CD4-positive, alpha-beta memory T cell (primary cell): ENCODE results near the gene AGBL4. TPM values are rescaled to one million over a fixed set of nuclear protein-coding genes. Genes with fewer than 3 reads are reported as not detected.

ENCODE experiments used
- CTCF ChIA-PET: fragments of 350-600 bp; sonication (Branson Sonifier 250); formaldehyde crosslinking; loops from one replicate; lab custom pipeline; 2021; ENCODE audit warnings: inconsistent platforms; ENCODE audit not compliant: partially characterized antibody; lab: Charles Lee
- POLR2A ChIA-PET: fragments of 350-600 bp; sonication (Branson Sonifier 250); formaldehyde crosslinking; loops from one replicate; lab custom pipeline; 2021; ENCODE audit not compliant: partially characterized antibody; lab: Charles Lee
- DNase-seq, 5 donors: peaks; one replicate each; pipeline versions ENCODE4 v3.0.0 to v3.0.0-alpha.2; 2020 to 2022; ENCODE audit warnings: mixed read lengths in 1 of 5
- H3K27ac ChIP-seq: one replicate; pipeline ENCODE4 v1.7.0; 2013; ENCODE audit warnings: low read depth, low read length
- H3K27me3 ChIP-seq: 2 replicates; pipeline ENCODE4 v1.7.0; 2013; ENCODE audit warnings: mild to moderate bottlenecking, low read length, moderate library complexity; ENCODE audit not compliant: insufficient read depth
- H3K36me3 ChIP-seq: 2 replicates; pipeline ENCODE4 v1.7.0; 2013; ENCODE audit warnings: mild to moderate bottlenecking, low read length, moderate library complexity; ENCODE audit not compliant: insufficient read depth
- H3K4me1 ChIP-seq: 2 replicates; pipeline ENCODE4 v1.7.0; 2013; ENCODE audit warnings: mild to moderate bottlenecking, low read length, moderate library complexity; ENCODE audit not compliant: insufficient read depth
- H3K4me3 ChIP-seq, 2 donors: one replicate each; pipeline ENCODE4 v1.7.0; 2013; ENCODE audit warnings: low read length in 2 of 2, mild to moderate bottlenecking in 1 of 2
- H3K9me3 ChIP-seq, 2 donors: one replicate each; pipeline ENCODE4 v1.7.0; 2013; ENCODE audit warnings: low read length in 2 of 2, control low read depth in 1 of 2; ENCODE audit not compliant: control insufficient read depth in 1 of 2
- H3K27ac Mint-ChIP-seq, 7 donors: one replicate each; pipeline ENCODE4 v1.8.0; 2020 to 2021; ENCODE audit warnings: mixed read lengths in 7 of 7, mild to moderate bottlenecking in 6 of 7, inconsistent platforms in 3 of 7, moderate library complexity in 3 of 7
- H3K27me3 Mint-ChIP-seq, 2 donors: one replicate each; pipeline ENCODE4 v1.8.0; 2020 to 2021; ENCODE audit warnings: mixed read lengths in 2 of 2
- H3K36me3 Mint-ChIP-seq, 2 donors: one replicate each; pipeline ENCODE4 v1.8.0; 2020 to 2021; ENCODE audit warnings: mixed read lengths in 2 of 2, inconsistent platforms in 1 of 2, mild to moderate bottlenecking in 1 of 2
- H3K4me1 Mint-ChIP-seq, 4 donors: one replicate each; pipeline ENCODE4 v1.8.0; 2020 to 2021; ENCODE audit warnings: mixed read lengths in 4 of 4, mild to moderate bottlenecking in 1 of 4
- H3K4me3 Mint-ChIP-seq, 8 donors: one replicate each; pipeline ENCODE4 v1.8.0; 2020 to 2021; ENCODE audit warnings: mixed read lengths in 8 of 8, mild to moderate bottlenecking in 7 of 8, moderate library complexity in 6 of 8, inconsistent platforms in 3 of 8
- H3K9me3 Mint-ChIP-seq, 8 donors: one replicate each; pipeline ENCODE4 v1.8.0; 2020 to 2021; ENCODE audit warnings: mixed read lengths in 8 of 8, mild to moderate bottlenecking in 5 of 8, inconsistent platforms in 3 of 8, moderate library complexity in 1 of 8
- intact Hi-C: fragments of 100-400 bp; cut with micrococcal nuclease; formaldehyde crosslinking; loops from one replicate; pipeline ENCODE4 v1.15.1; 2023
- polyA plus RNA-seq, 2 donors: library from polyadenylated mRNA; unstranded; fragments of 300-500 nt; fragmentation: Illumina TruSeq; gene quantifications; one replicate each; pipeline ENCODE4 v1.2.3, GENCODE V29; 2021
- total RNA-seq, 2 experiments: library from RNA; stranded (reverse); gene quantifications; one replicate each; pipeline ENCODE4 v1.2.3, GENCODE V29; 2021

AGBL4 gene
- total and polyA plus RNA-seq, 4 experiments from 2014 or later, result not detected

GRCh38 chr1:48999321-48999720, 1024.4 kb downstream of the AGBL4 start:
- no peak overlapping the region for H3K4me3 ChIP-seq
- Mint-ChIP-seq H3K4me3 (no peak overlapping the region), H3K4me1 (no peaks in the 10 kb centered on the region), H3K27ac (no peak overlapping the region), H3K9me3 (peaks cover 0 to 9% (median 2%) of the 10 kb centered on the region in 8 donors), H3K36me3 (no peaks in the 10 kb centered on the region), H3K27me3 (no peaks in the 10 kb centered on the region)
- no peak overlapping the region for H3K27ac ChIP-seq
- no peaks in the 10 kb centered on the region for H3K27me3 ChIP-seq
- H3K36me3 ChIP-seq, result no peaks in the 10 kb centered on the region
- POLR2A ChIA-PET, result no interaction called here
- no peaks in the 10 kb centered on the region for H3K4me1 ChIP-seq
- CTCF ChIA-PET, result no interaction called here
- H3K9me3 ChIP-seq, result no peaks in the 10 kb centered on the region
- intact Hi-C loops, result no loop called here
- no peak for DNase-seq

DNA sequence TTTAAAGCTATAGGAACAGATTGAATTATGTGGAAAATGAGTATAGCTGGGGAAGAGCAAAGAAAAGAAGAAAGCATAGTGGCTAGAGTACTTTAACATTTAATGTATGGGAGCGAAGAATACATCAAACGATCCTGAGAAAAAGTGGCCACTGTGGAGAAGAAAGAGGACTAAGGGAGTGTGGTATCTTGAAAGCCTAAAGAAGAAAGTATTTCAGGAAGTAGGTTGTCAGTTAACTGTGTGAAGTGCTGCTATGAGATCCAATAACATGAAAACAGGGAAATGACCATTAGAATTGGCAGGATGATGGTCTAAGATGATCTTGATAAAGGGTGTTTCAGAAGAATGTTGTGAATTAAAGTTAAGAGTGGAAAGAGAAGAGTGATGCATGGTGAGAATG, 1027.4 kb downstream of the AGBL4 start:
- intact Hi-C loops, result no loop called here
- Histone ChIP-seq H3K9me3 (no peaks in the 10 kb centered on the region), H3K27ac (no peak overlapping the region), H3K27me3 (no peaks in the 10 kb centered on the region), H3K4me3 (no peak overlapping the region), H3K36me3 (no peaks in the 10 kb centered on the region), H3K4me1 (no peaks in the 10 kb centered on the region)
- ChIA-PET CTCF (no interaction called here), POLR2A (no interaction called here)
- no peak overlapping the region for H3K4me3 Mint-ChIP-seq
- peaks cover 0 to 18% (median 10%) of the 10 kb centered on the region in 8 donors for H3K9me3 Mint-ChIP-seq
- DNase-seq, result no peak
- no peaks in the 10 kb centered on the region for H3K4me1 Mint-ChIP-seq
- peaks cover 0 to 2% of the 10 kb centered on the region in 2 donors for H3K27me3 Mint-ChIP-seq
- no peak overlapping the region for H3K27ac Mint-ChIP-seq
- H3K36me3 Mint-ChIP-seq, result no peaks in the 10 kb centered on the region

- no peaks in the 10 kb centered on the region for H3K4me1 ChIP-seq
- no peaks in the 10 kb centered on the region for H3K36me3 ChIP-seq
- POLR2A ChIA-PET, result no interaction called here
- no peak overlapping the region for H3K27ac Mint-ChIP-seq
- H3K4me1 Mint-ChIP-seq, result no peaks in the 10 kb centered on the region
- H3K4me3 ChIP-seq, result no peak overlapping the region
- H3K4me3 Mint-ChIP-seq, result no peak overlapping the region
- H3K27me3 ChIP-seq, result no peaks in the 10 kb centered on the region
- H3K27ac ChIP-seq, result no peak overlapping the region
- H3K27me3 Mint-ChIP-seq, result no peaks in the 10 kb centered on the region
- no peaks in the 10 kb centered on the region for H3K36me3 Mint-ChIP-seq
- H3K9me3 Mint-ChIP-seq, result peaks cover 2 to 22% (median 9%) of the 10 kb centered on the region in 8 donors
- no peaks in the 10 kb centered on the region for H3K9me3 ChIP-seq
- CTCF ChIA-PET, result no interaction called here
- intact Hi-C loops, result no loop called here
- no peak for DNase-seq
Observed at GRCh38 chr1:48988633-48989197, 1035.0 kb downstream of the AGBL4 start.

GRCh38 chr1:48979940-48980339, 1043.8 kb downstream of the AGBL4 start:
- H3K27me3 ChIP-seq, result no peaks in the 10 kb centered on the region
- no peaks in the 10 kb centered on the region for H3K36me3 ChIP-seq
- POLR2A ChIA-PET, result no interaction called here
- no peaks in the 10 kb centered on the region for H3K9me3 ChIP-seq
- H3K27ac ChIP-seq, result no peak overlapping the region
- intact Hi-C loops, result no loop called here
- H3K4me1 ChIP-seq, result no peaks in the 10 kb centered on the region
- H3K4me1 Mint-ChIP-seq, result no peaks in the 10 kb centered on the region
- H3K27ac Mint-ChIP-seq, result no peak overlapping the region
- no peak overlapping the region for H3K4me3 ChIP-seq
- H3K9me3 Mint-ChIP-seq, result peaks cover 0 to 6% (median 3%) of the 10 kb centered on the region in 8 donors
- no peak for DNase-seq
- CTCF ChIA-PET, result no interaction called here
- no peaks in the 10 kb centered on the region for H3K36me3 Mint-ChIP-seq
- H3K4me3 Mint-ChIP-seq, result no peak overlapping the region
- H3K27me3 Mint-ChIP-seq, result peaks cover 0 to 3% of the 10 kb centered on the region in 2 donors

GRCh38 chr1:48978413-48978812, 1045.3 kb downstream of the AGBL4 start:
- Histone ChIP-seq H3K4me1 (no peaks in the 10 kb centered on the region), H3K27ac (no peak overlapping the region), H3K36me3 (no peaks in the 10 kb centered on the region), H3K27me3 (no peaks in the 10 kb centered on the region), H3K9me3 (no peaks in the 10 kb centered on the region), H3K4me3 (no peak overlapping the region)
- peaks cover 0 to 3% of the 10 kb centered on the region in 2 donors for H3K27me3 Mint-ChIP-seq
- no peak overlapping the region for H3K27ac Mint-ChIP-seq
- H3K4me3 Mint-ChIP-seq, result no peak overlapping the region
- intact Hi-C loops, result no loop called here
- DNase-seq, result no peak
- H3K4me1 Mint-ChIP-seq, result no peaks in the 10 kb centered on the region
- POLR2A ChIA-PET, result no interaction called here
- H3K36me3 Mint-ChIP-seq, result no peaks in the 10 kb centered on the region
- CTCF ChIA-PET, result no interaction called here
- H3K9me3 Mint-ChIP-seq, result peaks cover 0 to 6% (median 1%) of the 10 kb centered on the region in 8 donors

GRCh38 chr1:48977273-48977672, 1046.5 kb downstream of the AGBL4 start:
- H3K27me3 ChIP-seq, result no peaks in the 10 kb centered on the region
- POLR2A ChIA-PET, result no interaction called here
- H3K36me3 ChIP-seq, result no peaks in the 10 kb centered on the region
- H3K4me1 Mint-ChIP-seq, result no peaks in the 10 kb centered on the region
- H3K36me3 Mint-ChIP-seq, result no peaks in the 10 kb centered on the region
- H3K4me1 ChIP-seq, result no peaks in the 10 kb centered on the region
- H3K27me3 Mint-ChIP-seq, result peaks cover 0 to 3% of the 10 kb centered on the region in 2 donors
- H3K4me3 ChIP-seq, result no peak overlapping the region
- intact Hi-C loops, result no loop called here
- DNase-seq, result no peak
- H3K4me3 Mint-ChIP-seq, result no peak overlapping the region
- CTCF ChIA-PET, result no interaction called here
- no peak overlapping the region for H3K27ac ChIP-seq
- H3K9me3 ChIP-seq, result no peaks in the 10 kb centered on the region
- H3K9me3 Mint-ChIP-seq, result peaks cover 0 to 6% (median 1%) of the 10 kb centered on the region in 8 donors
- H3K27ac Mint-ChIP-seq, result no peak overlapping the region

- DNase-seq, result no peak
- POLR2A ChIA-PET, result no interaction called here
- H3K4me1 Mint-ChIP-seq, result no peaks in the 10 kb centered on the region
- Histone ChIP-seq H3K27me3 (no peaks in the 10 kb centered on the region), H3K36me3 (no peaks in the 10 kb centered on the region), H3K27ac (no peak overlapping the region), H3K4me3 (no peak overlapping the region), H3K9me3 (no peaks in the 10 kb centered on the region), H3K4me1 (no peaks in the 10 kb centered on the region)
- no peak overlapping the region for H3K4me3 Mint-ChIP-seq
- no peaks in the 10 kb centered on the region for H3K36me3 Mint-ChIP-seq
- CTCF ChIA-PET, result no interaction called here
- H3K27ac Mint-ChIP-seq, result no peak overlapping the region
- H3K9me3 Mint-ChIP-seq, result peaks cover 0 to 4% (median 0%) of the 10 kb centered on the region in 8 donors
- peaks cover 0 to 3% of the 10 kb centered on the region in 2 donors for H3K27me3 Mint-ChIP-seq
- intact Hi-C loops, result no loop called here
Observed at GRCh38 chr1:48969971-48970370, 1053.8 kb downstream of the AGBL4 start.
